ENCODE measurements around the gene EBLN2.

- TF ChIP-seq CTCF (IDR thresholded peaks at IDR 0.05): no peak
- no peak for TF ChIP-seq POLR2A (IDR thresholded peaks at IDR 0.05)
Observed at GRCh38 chr3:73107215-73107614, 45.8 kb downstream of the EBLN2 start.

Data from lower leg skin (tissue), 3 donors.